HCT116 (cell line): ENCODE measurements around the gene METRN. TPM values are rescaled to one million over a fixed set of nuclear protein-coding genes. Genes with fewer than 3 reads are reported as not detected.
A peak's percentile ranks its signal among the peaks of the same experiment; 100 is the strongest.

ENCODE experiments used
- ATAC-seq: fragments of 200-7000 bp; cut with Tn5 transposase; 2 replicates; pipeline ENCODE4 v1.9.1; 2020; ENCODE audit warnings: mild to moderate bottlenecking, moderate library complexity
- BruUV-seq: library from RNA; stranded (reverse); fragments of 400-500 nt; replicated peaks from 2 replicates; lab custom pipeline; 2021; lab: Mats Ljungman, UMichigan
- CTCF ChIA-PET: fragments of 300-600 bp; sonication (Branson Sonifier 250); formaldehyde crosslinking; loops from one replicate; lab custom pipeline; 2021; ENCODE audit warnings: antibody characterized with exemption; lab: Charles Lee
- POLR2A ChIA-PET: fragments of 300-600, 350-600 bp; sonication (Branson Sonifier 250); formaldehyde crosslinking; loops from one replicate; lab custom pipeline; 2021; ENCODE audit warnings: antibody characterized with exemption; lab: Charles Lee
- RAD21 ChIA-PET, 2 experiments: fragments of 300-600 bp; sonication (Branson Sonifier 250); formaldehyde crosslinking; loops; one replicate each; lab custom pipeline; 2023; ENCODE audit warnings: low total read pairs in 2 of 2; ENCODE audit not compliant: uncharacterized antibody in 2 of 2, unreplicated experiment in 2 of 2, low non-redundant PET in 1 of 2; lab: Charles Lee
- DNase-seq: peaks from one replicate; pipeline ENCODE4 v3.0.0-alpha.2; 2010; ENCODE audit warnings: low read depth, low spot score
- H2AFZ ChIP-seq: fragments of 200-600 bp; shearing (Covaris generic), sonication (generic); 2 replicates; pipeline ENCODE4 v1.6.1; 2017; ENCODE audit warnings: low read depth, mixed run types, mixed read lengths, antibody characterized with exemption, low read length; ENCODE audit not compliant: poor library complexity, severe bottlenecking
- H3K27ac ChIP-seq: 2 replicates; pipeline ENCODE4 v1.5.1; 2012; ENCODE audit warnings: low read depth, low read length
- H3K27me3 ChIP-seq: fragments of 200-600 bp; sonication (generic); 2 replicates; pipeline ENCODE4 v1.6.1; 2016; ENCODE audit warnings: mixed run types, low read length, mixed read lengths; ENCODE audit not compliant: insufficient read depth
- H3K36me3 ChIP-seq, 2 experiments: fragments of 200-500 bp in 1 of 2; fragments of 200-600 bp in 1 of 2; sonication (Bioruptor generic) in 1 of 2; sonication (generic) in 1 of 2; 2 replicates each; pipeline versions ENCODE4 v1.5.1 to v1.6.1; 2014 to 2016; ENCODE audit warnings: low read length in 2 of 2, inconsistent platforms in 1 of 2, mixed read lengths in 1 of 2, mixed run types in 1 of 2; ENCODE audit not compliant: insufficient read depth in 2 of 2, control insufficient read depth in 1 of 2
- H3K4me1 ChIP-seq, 2 experiments: fragments of 200-600 bp in 1 of 2; sonication (generic) in 1 of 2; 2 replicates each; pipeline versions ENCODE4 v1.5.1 to v1.6.1; 2012 to 2017; ENCODE audit warnings: low read length in 2 of 2, inconsistent platforms in 1 of 2, mild to moderate bottlenecking in 1 of 2, mixed read lengths in 1 of 2, mixed run types in 1 of 2, moderate library complexity in 1 of 2; ENCODE audit not compliant: insufficient read depth in 2 of 2, control insufficient read depth in 1 of 2
- H3K4me2 ChIP-seq: fragments of 200-600 bp; sonication (generic); 2 replicates; pipeline ENCODE4 v1.6.1; 2017; ENCODE audit warnings: mixed run types, low read length, mixed read lengths
- H3K4me3 ChIP-seq, 2 experiments: fragments of 200-600 bp in 1 of 2; sonication (generic) in 1 of 2; replicated peaks in 1 of 2; 2 replicates each; pipeline ENCODE4 v1.5.1; 2011 to 2016; ENCODE audit warnings: low read length in 2 of 2, control low read depth in 1 of 2, low read depth in 1 of 2, mild to moderate bottlenecking in 1 of 2, mixed read lengths in 1 of 2, mixed run types in 1 of 2
- H3K79me2 ChIP-seq: fragments of 200-600 bp; sonication (generic); 2 replicates; pipeline ENCODE4 v1.6.1; 2017; ENCODE audit warnings: mild to moderate bottlenecking, mixed run types, low read length, moderate library complexity, mixed read lengths; ENCODE audit not compliant: insufficient read depth
- H3K9ac ChIP-seq: fragments of 200-600 bp; sonication (generic); 2 replicates; pipeline ENCODE4 v1.6.1; 2016; ENCODE audit warnings: low read length, mixed read lengths
- H3K9me2 ChIP-seq: fragments of 200-600 bp; sonication (generic), shearing (Covaris generic); 2 replicates; pipeline ENCODE4 v1.6.1; 2017; ENCODE audit warnings: mixed run types, mild to moderate bottlenecking, moderate library complexity; ENCODE audit not compliant: insufficient read depth
- H3K9me3 ChIP-seq, 2 experiments: fragments of 200-500 bp in 1 of 2; fragments of 200-600 bp in 1 of 2; sonication (Bioruptor generic) in 1 of 2; sonication (generic) in 1 of 2; 2 replicates each; pipeline ENCODE4 v1.6.1; 2014 to 2017; ENCODE audit warnings: low read length in 2 of 2, mixed read lengths in 2 of 2, inconsistent platforms in 1 of 2, low read depth in 1 of 2, mild to moderate bottlenecking in 1 of 2, mixed run types in 1 of 2, moderate library complexity in 1 of 2; ENCODE audit not compliant: control insufficient read depth in 1 of 2, insufficient read depth in 1 of 2
- H4K20me1 ChIP-seq: fragments of 200-600 bp; sonication (generic), shearing (Covaris generic); 2 replicates; pipeline ENCODE4 v1.6.1; 2017; ENCODE audit warnings: mixed run types, mild to moderate bottlenecking, moderate library complexity; ENCODE audit not compliant: insufficient read depth
- ATF3 ChIP-seq: IDR thresholded peaks from 2 replicates; pipeline ENCODE4 v1.6.1; 2012
- ELF1 ChIP-seq: IDR thresholded peaks from 2 replicates; pipeline ENCODE4 v1.6.1; 2012; ENCODE audit warnings: low read depth, borderline replicate concordance
- FOSL1 ChIP-seq: IDR thresholded peaks from 2 replicates; pipeline ENCODE4 v1.6.1; 2012; ENCODE audit warnings: low read depth
- JUND ChIP-seq: IDR thresholded peaks from 2 replicates; pipeline ENCODE4 v1.6.1; 2012
- POLR2A ChIP-seq: IDR thresholded peaks from 2 replicates; pipeline ENCODE4 v1.7.0; 2011; ENCODE audit warnings: borderline replicate concordance; ENCODE audit not compliant: insufficient read depth, insufficient read length; ENCODE audit errors: extremely low read depth
- POLR2AphosphoS5 ChIP-seq: IDR thresholded peaks from 2 replicates; pipeline ENCODE4 v1.6.1; 2011; ENCODE audit warnings: mild to moderate bottlenecking, low read depth, low read length, moderate library complexity
- RAD21 ChIP-seq: IDR thresholded peaks from 2 replicates; pipeline ENCODE4 v1.6.1; 2012; ENCODE audit warnings: low read depth, mild to moderate bottlenecking
- REST ChIP-seq: IDR thresholded peaks from 2 replicates; pipeline ENCODE4 v1.6.1; 2012; ENCODE audit warnings: low read depth
- SIN3A ChIP-seq: IDR thresholded peaks from 2 replicates; pipeline ENCODE4 v1.6.1; 2012; ENCODE audit warnings: low read depth
- SRF ChIP-seq: IDR thresholded peaks from 2 replicates; pipeline ENCODE4 v1.6.1; 2012; ENCODE audit warnings: low read depth
- TCF7L2 ChIP-seq: IDR thresholded peaks from 2 replicates; pipeline ENCODE4 v1.7.0; 2011; ENCODE audit warnings: borderline replicate concordance, inconsistent platforms; ENCODE audit not compliant: insufficient read depth, insufficient read length; ENCODE audit errors: extremely low read depth
- YY1 ChIP-seq: IDR thresholded peaks from 2 replicates; pipeline ENCODE4 v1.6.1; 2011; ENCODE audit warnings: low read length, low read depth, moderate library complexity, mild to moderate bottlenecking; ENCODE audit not compliant: insufficient replicate concordance; ENCODE audit errors: extremely low read depth
- intact Hi-C: fragments of 100-400 bp; cut with micrococcal nuclease; formaldehyde crosslinking; loops from 2 replicates; pipeline ENCODE4 v1.10.0; 2022
- total RNA-seq: library from RNA; stranded (reverse); gene quantifications from one replicate; pipeline ENCODE4 v1.2.1, GENCODE V29; 2021; ENCODE audit not compliant: unreplicated experiment
- TF ChIP-seq, protein P1 (sequence below): IDR thresholded peaks from 2 replicates; pipeline ENCODE4 v1.6.1; 2012
- TF ChIP-seq, protein P2 (sequence below), 3 experiments: fragments of 200-600 bp in 1 of 3; sonication (generic) in 1 of 3; IDR thresholded peaks in 2 of 3; conservative IDR thresholded peaks in 1 of 3; 2 replicates each; pipeline ENCODE4 v1.5.1; 2012 to 2017; ENCODE audit warnings: low read depth in 2 of 3, low read length in 2 of 3, antibody characterized with exemption in 1 of 3, borderline replicate concordance in 1 of 3, control low read depth in 1 of 3, mild to moderate bottlenecking in 1 of 3, mixed read lengths in 1 of 3, mixed run types in 1 of 3, moderate library complexity in 1 of 3; ENCODE audit not compliant: insufficient read depth in 1 of 3

METRN gene
- total RNA-seq, 1 experiment from 2014 or later = 193 TPM

DNA sequence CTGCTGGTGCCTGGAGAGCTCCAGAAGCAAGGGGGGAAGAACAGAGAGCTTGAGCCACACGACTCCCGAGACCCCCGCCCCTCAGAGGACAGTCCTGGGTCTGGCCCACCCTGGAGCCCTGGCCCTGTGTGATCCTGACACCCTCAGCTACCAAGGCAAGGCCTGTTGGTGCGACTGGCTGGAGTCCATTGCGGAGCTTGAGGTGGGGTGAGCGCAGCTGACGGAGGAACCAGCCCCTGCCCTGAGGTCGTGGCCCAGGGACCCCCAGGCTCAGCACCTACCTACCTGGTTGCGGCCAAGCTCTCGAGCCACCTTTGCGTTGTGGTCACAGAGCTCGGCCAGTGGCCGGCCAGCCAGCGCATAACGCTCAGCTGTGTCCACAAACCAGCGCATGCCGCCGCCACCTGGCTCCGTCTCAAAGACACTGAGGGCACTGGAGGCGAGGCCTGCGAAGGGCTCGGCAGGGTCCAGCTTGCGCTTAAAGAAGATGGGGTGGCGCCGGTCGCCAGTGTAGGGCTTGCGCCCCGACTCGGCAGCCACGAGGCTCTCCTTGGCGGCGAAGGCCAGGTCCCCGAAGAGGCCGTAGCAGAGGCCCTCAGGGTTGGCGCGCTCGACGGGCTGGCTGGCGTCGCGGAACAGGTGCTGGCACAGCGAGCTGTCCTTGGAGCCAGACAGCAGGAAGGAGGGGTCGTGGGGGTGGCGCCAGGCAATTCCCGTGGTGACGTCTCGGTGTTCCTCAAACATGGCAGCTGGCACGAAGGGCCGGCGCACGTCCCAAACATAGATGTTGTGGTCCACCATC, 28.3 kb upstream of the METRN start:
- Histone ChIP-seq H3K27me3 (no peaks in the 10 kb centered on the region), H3K9me3 (no peaks in the 10 kb centered on the region), H3K36me3 (peaks cover 0 to 26% of the 10 kb centered on the region in 2 experiments; a peak in 2 of 4 replicates), H3K27ac (peak overlapping the region; percentile 0; the same call in 1 of the 2 replicates), H3K4me3 (no peak overlapping the region), H3K79me2 (peaks cover 42% of the 10 kb centered on the region), H3K9ac (no peak overlapping the region), H3K4me1 (peaks cover 21 to 59% of the 10 kb centered on the region in 2 experiments), H3K4me2 (0 out of 2 replicates have a peak overlapping the region, but pooled peaks have one; percentile 97), H3K9me2 (no peaks in the 10 kb centered on the region), H2AFZ (no peak overlapping the region), H4K20me1 (no peaks in the 10 kb centered on the region)
- DNase-seq (no peak), ATAC-seq (no peak)
- RAD21 ChIA-PET = no interaction called here
- CTCF ChIA-PET = interaction anchor here (0.9 to 1.4 kb wide), 2 partner anchors 9 to 417 kb away, joined by 3 to 6 read pairs; no protein-coding TSS in a partner anchor
- TF ChIP-seq SRF (no peak), JUND (no peak), SIN3A (no peak), ATF3 (no peak), YY1 (no peak), ELF1 (no peak), REST (no peak), POLR2AphosphoS5 (no peak), FOSL1 (no peak), RAD21 (no peak), TCF7L2 (no peak), POLR2A (no peak)
- TF ChIP-seq, protein P1, sequence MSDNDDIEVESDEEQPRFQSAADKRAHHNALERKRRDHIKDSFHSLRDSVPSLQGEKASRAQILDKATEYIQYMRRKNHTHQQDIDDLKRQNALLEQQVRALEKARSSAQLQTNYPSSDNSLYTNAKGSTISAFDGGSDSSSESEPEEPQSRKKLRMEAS = no peak
- TF ChIP-seq, protein P2, sequence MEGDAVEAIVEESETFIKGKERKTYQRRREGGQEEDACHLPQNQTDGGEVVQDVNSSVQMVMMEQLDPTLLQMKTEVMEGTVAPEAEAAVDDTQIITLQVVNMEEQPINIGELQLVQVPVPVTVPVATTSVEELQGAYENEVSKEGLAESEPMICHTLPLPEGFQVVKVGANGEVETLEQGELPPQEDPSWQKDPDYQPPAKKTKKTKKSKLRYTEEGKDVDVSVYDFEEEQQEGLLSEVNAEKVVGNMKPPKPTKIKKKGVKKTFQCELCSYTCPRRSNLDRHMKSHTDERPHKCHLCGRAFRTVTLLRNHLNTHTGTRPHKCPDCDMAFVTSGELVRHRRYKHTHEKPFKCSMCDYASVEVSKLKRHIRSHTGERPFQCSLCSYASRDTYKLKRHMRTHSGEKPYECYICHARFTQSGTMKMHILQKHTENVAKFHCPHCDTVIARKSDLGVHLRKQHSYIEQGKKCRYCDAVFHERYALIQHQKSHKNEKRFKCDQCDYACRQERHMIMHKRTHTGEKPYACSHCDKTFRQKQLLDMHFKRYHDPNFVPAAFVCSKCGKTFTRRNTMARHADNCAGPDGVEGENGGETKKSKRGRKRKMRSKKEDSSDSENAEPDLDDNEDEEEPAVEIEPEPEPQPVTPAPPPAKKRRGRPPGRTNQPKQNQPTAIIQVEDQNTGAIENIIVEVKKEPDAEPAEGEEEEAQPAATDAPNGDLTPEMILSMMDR (IDR thresholded peaks at IDR 0.05 in 2 of 3, conservative IDR thresholded peaks at IDR 0.05 in 1 of 3; ENCODE audit: borderline replicate concordance in 1 of 3, insufficient read depth in 1 of 3, low read depth in 2 of 3, low read length in 2 of 3) = no peak
- POLR2A ChIA-PET = no interaction called here
- BruUV-seq = no TSS peak
- intact Hi-C loops = no loop called here
